Glomerular visceral epithelial cell (primary cell): ENCODE measurements around the gene ARF5.

Experiments
- DNase-seq: peaks from one replicate; pipeline ENCODE4 v3.0.0-alpha.2; 2016; ENCODE audit errors: extremely low spot score

ARF5 gene

DNA sequence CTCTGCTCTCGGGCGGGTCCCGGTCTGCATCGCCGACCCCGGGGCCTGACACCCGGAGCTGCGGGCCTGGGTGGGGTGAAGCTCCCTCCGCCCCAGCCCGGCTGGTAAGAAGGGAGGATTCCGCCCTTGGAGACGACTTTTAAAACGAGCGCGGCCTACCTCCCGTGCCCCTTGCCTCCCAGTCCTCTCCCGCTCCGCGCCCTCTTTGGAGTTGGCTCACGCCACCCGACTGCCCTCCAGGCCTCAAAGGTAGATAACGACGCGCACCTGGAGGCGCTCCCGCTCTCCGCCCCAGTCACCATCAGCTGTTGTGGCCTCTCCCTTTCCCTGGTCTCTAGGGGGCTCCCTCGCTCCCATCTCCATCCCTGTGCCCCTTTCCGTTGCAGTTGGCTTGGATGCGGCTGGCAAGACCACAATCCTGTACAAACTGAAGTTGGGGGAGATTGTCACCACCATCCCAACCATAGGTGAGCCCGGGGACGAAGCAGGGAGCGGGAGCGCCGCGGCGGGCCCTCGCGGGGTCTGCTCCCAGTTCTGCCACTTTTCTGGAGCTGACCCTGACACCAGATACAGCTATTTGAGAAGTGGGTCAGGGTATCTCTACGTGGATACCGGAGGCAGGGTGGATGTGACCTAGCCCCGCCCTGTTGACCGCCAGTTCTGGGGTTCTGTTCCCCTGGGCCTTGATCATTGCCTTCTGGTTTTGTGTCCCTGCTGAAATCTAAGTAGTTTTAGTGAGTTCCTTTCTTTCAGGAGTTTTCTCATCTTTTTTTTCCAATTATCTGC, 679 bp downstream of the ARF5 start:
- DNase-seq: peak; percentile 58

DNA sequence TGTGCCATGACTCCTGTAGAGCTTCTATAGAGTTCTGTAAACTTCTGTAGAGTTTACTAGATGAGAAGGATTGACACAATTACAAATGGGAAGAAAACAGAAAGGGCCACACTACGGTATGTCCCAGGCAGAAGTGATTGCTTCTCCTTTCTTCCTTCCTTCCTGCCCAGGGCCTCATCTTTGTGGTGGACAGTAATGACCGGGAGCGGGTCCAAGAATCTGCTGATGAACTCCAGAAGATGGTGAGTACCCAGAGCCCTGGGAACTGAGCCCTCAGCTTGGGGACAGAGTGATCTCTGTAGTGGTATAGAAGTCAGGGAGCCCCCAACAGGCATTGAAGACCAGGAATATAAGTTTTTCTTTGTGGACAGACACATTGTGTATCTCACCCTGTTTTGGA, 1.7 kb downstream of the ARF5 start:
- DNase-seq: no peak

DNA sequence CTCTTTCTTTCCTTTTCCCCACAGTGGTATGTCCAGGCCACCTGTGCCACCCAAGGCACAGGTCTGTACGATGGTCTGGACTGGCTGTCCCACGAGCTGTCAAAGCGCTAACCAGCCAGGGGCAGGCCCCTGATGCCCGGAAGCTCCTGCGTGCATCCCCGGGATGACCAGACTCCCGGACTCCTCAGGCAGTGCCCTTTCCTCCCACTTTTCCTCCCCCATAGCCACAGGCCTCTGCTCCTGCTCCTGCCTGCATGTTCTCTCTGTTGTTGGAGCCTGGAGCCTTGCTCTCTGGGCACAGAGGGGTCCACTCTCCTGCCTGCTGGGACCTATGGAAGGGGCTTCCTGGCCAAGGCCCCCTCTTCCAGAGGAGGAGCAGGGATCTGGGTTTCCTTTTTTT, 3.0 kb downstream of the ARF5 start:
- DNase-seq: no peak

DNA sequence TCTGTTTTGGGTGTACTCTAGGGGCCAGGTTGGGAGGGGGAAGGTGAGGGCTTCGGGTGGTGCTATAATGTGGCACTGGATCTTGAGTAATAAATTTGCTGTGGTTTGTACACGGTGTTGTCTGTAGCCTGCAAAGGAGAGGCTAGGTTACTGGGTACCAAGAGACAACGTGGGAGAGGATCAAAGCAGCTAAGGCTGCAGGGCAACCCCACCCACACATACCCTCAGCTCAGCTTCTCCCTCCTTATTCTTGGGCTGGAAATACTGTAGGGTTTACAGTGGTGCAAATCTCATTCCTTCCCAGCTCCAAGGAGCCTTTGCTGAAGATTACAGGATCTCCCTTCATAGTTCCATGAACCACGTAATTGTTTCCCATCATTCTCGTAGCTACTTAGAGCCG, 3.4 kb downstream of the ARF5 start:
- no peak for DNase-seq

DNA sequence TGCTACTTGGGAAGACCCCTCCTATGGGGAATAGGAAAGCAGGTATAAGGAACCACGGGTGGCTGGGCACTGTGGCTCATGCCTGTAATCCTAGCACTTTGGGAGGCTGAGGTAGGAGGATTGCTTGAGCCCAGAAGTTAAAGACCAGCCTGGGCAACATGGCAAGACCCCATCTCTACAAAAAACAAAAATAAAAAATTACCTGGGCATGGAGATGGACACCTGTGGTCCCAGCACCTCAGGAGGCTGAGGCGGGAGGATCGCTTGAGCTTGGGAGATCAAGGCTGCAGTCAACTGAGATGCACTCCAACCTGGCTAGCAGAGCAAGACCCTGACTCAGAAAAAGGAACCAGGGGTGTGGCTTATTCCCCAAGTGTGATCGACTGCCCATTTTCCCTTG, 4.3 kb downstream of the ARF5 start:
- no peak for DNase-seq

GRCh38 chr7:127594490-127594889, 6.3 kb downstream of the ARF5 start:
- no peak for DNase-seq

GRCh38 chr7:127595737-127596136, 7.5 kb downstream of the ARF5 start:
- no peak for DNase-seq

DNA sequence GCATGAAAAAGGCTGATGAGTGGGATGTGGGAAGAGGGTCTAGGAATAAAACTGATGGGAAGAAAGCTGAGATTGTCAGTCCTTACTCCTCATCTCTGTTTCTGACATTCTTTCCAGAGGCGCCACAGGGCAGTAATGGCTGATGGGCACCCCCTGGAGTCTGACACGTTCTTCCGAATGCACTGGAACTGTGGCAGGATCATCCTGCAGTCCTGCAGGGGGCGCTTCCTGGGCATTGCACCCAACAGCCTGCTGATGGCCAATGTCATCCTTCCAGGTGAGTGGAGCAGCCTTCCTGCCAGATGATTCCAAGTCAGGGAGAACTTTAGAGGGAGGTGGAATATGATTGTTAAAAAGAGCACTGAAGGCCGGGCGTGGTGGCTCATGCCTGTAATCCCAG, 10.1 kb downstream of the ARF5 start:
- no peak for DNase-seq

GRCh38 chr7:127600885-127601284, 12.7 kb downstream of the ARF5 start:
- DNase-seq: no peak

DNA sequence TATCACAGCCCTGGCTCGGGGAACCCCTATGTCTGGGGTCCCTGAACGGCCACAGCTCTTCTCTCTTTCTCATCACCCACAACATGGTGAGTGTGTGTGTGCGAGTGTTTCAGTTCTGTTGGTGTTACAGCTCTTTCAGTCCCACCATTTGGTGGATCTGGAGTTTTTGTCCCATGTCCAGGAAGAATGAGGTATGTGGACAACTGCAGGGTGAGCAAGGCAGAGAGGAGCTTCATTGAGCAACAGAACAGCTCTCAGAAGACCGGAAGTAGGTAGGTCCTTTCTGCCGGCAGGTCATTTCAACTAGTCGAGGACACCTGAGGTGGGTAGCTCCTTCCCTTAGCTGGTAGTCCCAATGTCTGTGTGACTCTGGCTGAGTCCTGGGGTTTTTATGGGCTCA, 20.2 kb downstream of the ARF5 start:
- DNase-seq: no peak

GRCh38 chr7:127609297-127609696, 21.1 kb downstream of the ARF5 start:
- no peak for DNase-seq

GRCh38 chr7:127612263-127612662, 24.1 kb downstream of the ARF5 start:
- no peak for DNase-seq

- no peak for DNase-seq
Measured at GRCh38 chr7:127616724-127617123, 28.5 kb downstream of the ARF5 start.

DNA sequence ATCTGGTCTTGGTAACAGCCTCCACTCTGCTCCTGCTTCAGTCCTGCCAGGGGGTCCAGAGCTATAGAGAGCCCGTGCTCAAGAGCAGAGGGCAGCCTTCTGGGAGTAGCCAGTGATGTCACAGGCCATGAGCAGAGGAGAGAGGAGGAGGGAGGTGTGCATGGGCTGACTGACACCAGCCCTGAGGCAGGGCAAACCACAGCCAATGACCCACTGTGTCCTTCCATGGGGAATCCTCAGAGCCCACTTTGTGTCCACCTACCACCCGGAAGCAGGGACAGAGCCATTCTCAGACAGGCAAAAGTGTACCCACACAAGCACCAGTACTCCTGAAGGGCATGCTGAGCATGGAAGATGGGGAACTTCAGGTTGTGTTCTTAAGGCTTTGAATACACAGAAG, 29.8 kb downstream of the ARF5 start, which contains the start of gene PAX4:
PAX4 (minus strand) TSS at position 101 of the 400 bp plus-strand sequence. CDS start 2,214 bp downstream, outside the sequence.
- DNase-seq: no peak

DNA sequence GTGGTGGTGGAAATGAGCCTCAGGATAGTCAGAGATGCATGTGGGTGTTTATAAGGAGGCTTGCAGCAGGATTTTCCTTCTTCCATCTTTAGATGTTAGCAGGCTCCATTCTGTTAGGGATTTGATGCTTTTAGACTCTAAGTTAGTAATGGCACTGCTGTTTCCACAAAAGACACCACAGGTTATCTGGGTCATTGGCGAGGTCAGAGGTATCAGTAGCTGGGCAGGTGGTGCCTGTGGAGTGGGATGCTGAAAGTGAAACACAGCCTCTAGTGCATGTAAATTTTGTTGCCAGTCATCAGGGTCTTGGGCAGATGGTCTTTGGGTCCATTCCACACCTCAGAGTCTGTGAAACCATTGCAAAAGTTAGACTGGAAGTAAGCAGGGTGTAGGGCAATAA, 30.6 kb downstream of the ARF5 start:
- no peak for DNase-seq

- no peak for DNase-seq
Measured at GRCh38 chr7:127619681-127620405, 31.6 kb downstream of the ARF5 start.

DNA sequence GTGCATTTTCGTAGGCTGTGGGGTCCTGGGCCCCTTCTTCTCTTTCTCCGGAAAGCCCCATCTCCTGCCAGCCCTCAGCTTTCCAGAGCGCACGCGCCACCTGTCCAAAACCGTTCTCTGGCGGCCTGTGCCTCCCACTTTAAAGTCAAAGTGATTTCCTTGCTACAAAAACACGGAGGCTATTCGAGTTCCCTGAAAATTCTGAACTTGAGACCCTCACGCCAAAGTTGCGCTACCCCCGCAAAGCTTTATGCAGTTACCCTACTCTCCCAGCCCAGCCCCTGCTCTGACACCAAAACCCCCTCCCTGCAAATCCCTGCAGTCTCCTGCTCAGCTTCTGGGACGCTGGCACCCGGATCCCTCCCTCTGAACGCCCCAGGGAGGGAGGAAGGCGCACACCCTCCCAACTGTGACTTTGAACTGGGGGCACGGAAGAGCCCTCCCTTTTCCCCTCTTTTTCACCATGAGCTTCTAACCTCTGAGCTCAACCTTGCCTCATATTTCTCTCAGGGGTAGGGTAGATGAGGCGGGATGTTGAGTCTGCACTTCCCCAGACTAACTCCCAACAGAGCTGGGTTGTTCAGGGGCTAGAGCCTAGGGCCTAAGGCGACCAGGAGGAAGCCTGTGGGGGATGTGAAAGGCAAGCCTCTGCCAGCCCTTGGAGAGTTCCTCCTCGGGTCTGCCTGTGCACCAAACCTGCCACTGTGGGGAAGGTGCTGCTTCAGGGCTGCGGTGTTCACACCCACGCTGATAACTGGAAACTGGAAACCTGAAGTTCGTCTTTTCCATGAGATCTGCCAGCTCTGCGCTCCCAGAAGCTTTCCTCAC, 32.4 kb downstream of the ARF5 start:
- no peak for DNase-seq

- DNase-seq: no peak
Measured at GRCh38 chr7:127625331-127625730, 37.1 kb downstream of the ARF5 start.

- no peak for DNase-seq
Measured at GRCh38 chr7:127628445-127628844, 40.2 kb downstream of the ARF5 start.

DNA sequence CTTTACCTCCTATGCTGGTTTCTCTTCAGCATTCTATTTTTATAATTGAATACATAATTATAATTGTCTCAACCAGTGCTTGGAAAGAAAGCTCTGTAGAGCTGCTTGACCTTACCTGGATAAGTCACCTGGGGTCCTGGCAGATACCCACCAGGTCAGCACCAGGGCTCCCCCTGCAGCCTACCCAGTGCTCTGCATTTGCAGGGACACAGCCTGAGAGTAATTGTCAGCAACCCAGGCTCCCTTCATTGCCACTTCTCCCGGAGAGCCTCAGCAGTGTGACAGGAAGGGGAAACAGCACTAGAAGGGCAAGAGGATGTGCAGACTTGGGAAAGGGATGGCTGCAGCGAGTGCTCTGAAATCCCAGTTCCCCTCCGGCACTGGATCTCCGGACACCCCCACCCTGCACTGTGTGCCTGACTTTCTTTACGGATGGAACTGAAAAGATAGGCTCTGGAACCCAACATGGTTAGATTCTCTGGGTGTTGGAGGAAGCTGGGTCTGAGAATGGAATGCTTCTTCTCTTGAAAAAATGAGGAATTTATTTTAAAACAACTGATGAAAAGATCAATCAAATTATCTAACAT, 41.1 kb downstream of the ARF5 start:
- no peak for DNase-seq

GRCh38 chr7:127632276-127632910, 44.2 kb downstream of the ARF5 start:
- DNase-seq: no peak
